GM18499 (cell line): ENCODE data around the gene GAB1.
"Not testable (repeated sequence)": the region's sequence is repeated elsewhere in the genome, so short reads cannot be mapped to it uniquely, and the experiment has no call there.

Source experiments
- ATAC-seq: cut with Tn5 transposase; IDR thresholded peaks from one replicate; pipeline ENCODE4 v1.9.1; 2021; ENCODE audit warnings: moderate number of reproducible peaks; ENCODE audit not compliant: insufficient read depth, unreplicated experiment

The GAB1 gene

GRCh38 chr4:143337600-143338287, 1.1 kb downstream of the GAB1 start:
- ATAC-seq, result no peak

- ATAC-seq, result no peak
Measured at GRCh38 chr4:143338313-143338712, 1.6 kb downstream of the GAB1 start.

GRCh38 chr4:143339497-143339896, 2.8 kb downstream of the GAB1 start:
- no peak for ATAC-seq

GRCh38 chr4:143341186-143341755, 4.6 kb downstream of the GAB1 start:
- ATAC-seq, result no peak

- no peak for ATAC-seq
Measured at GRCh38 chr4:143343276-143343831, 6.7 kb downstream of the GAB1 start.

GRCh38 chr4:143344041-143344440, 7.4 kb downstream of the GAB1 start:
- ATAC-seq, result no peak

GRCh38 chr4:143344774-143345173, 8.1 kb downstream of the GAB1 start:
- no peak for ATAC-seq

- no peak for ATAC-seq
Measured at GRCh38 chr4:143345356-143345755, 8.7 kb downstream of the GAB1 start.

- ATAC-seq, result no peak
Measured at GRCh38 chr4:143346206-143346605, 9.5 kb downstream of the GAB1 start.

- ATAC-seq, result no peak
Measured at GRCh38 chr4:143347484-143348111, 10.9 kb downstream of the GAB1 start.

GRCh38 chr4:143348233-143349077, 11.8 kb downstream of the GAB1 start:
- ATAC-seq, result no peak

GRCh38 chr4:143349858-143350527, 13.3 kb downstream of the GAB1 start:
- ATAC-seq, result not testable (repeated sequence)

GRCh38 chr4:143351149-143351691, 14.5 kb downstream of the GAB1 start:
- no peak for ATAC-seq

- no peak for ATAC-seq
Measured at GRCh38 chr4:143351774-143352451, 15.2 kb downstream of the GAB1 start.

GRCh38 chr4:143352720-143353119, 16.0 kb downstream of the GAB1 start:
- ATAC-seq, result no peak

GRCh38 chr4:143353797-143354196, 17.1 kb downstream of the GAB1 start:
- no peak for ATAC-seq

- ATAC-seq, result no peak
Measured at GRCh38 chr4:143354990-143355389, 18.3 kb downstream of the GAB1 start.

GRCh38 chr4:143355540-143356217, 19.0 kb downstream of the GAB1 start:
- no peak for ATAC-seq

GRCh38 chr4:143356493-143356892, 19.8 kb downstream of the GAB1 start:
- ATAC-seq, result no peak
